GM20000 (cell line): ENCODE data around the gene MRTO4.
"Not testable (repeated sequence)": the region's sequence is repeated elsewhere in the genome, so short reads cannot be mapped to it uniquely, and the experiment has no call there.

ENCODE experiments used
- DNase-seq: peaks from one replicate; pipeline ENCODE4 v3.0.0; 2012; ENCODE audit warnings: low spot score
- CTCF ChIP-seq: IDR thresholded peaks from 2 replicates; pipeline ENCODE4 v1.5.1; 2012; ENCODE audit warnings: mild to moderate bottlenecking, control low read depth; ENCODE audit errors: extremely low read depth, missing control alignments

MRTO4 gene

DNA sequence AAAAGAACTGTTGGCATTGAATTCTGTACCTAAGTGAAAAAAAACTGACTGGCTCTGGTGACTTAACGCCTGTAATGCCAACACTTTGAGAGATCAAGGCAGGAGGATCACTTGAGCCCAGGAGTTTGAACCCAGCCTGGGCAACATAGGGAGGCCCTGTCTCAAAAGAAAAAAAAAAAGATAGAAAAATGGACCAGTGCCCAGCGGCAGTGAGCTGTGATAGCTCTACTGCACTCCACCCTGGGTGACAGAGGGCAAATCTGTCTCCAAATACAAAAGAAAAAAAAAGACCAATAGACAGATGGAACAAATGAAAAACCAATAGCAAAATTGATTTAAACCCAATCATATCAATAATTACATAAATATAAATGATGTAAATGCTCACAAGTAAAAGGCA is 37.6 kb downstream of the MRTO4 start:
- DNase-seq, result no peak
- no peak for TF ChIP-seq CTCF

DNA sequence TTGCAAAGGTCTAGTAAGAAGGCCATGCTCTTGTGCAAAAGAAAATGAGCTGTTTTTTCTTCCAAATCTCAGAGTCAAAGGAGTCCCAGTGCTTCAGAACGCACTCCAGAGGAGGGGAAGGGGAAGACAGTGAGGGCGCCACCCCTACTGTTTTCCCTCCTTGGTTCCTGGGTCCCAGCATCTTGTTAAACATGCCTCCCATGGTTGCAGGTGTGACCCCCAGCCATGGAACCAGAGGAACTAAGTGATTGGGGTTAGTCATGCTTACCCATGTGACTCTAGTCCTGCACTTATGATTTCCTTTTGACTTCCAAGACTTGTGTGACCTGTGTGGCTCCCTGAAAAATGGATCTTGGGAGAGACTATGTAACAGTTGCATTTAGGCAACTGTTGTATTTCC is 43.0 kb downstream of the MRTO4 start:
- no peak for TF ChIP-seq CTCF
- no peak for DNase-seq

- TF ChIP-seq CTCF, result no peak
Measured at GRCh38 chr1:19300211-19300610, 48.6 kb downstream of the MRTO4 start.

GRCh38 chr1:19304081-19304480 is 52.5 kb downstream of the MRTO4 start:
- not testable (repeated sequence) for DNase-seq

More at GRCh38 chr1:19300211-19300610, 48.6 kb downstream of the MRTO4 start:
- DNase-seq, result no peak

- DNase-seq, result no peak
- no peak for TF ChIP-seq CTCF
Measured at GRCh38 chr1:19305880-19306279, 54.3 kb downstream of the MRTO4 start.

DNA sequence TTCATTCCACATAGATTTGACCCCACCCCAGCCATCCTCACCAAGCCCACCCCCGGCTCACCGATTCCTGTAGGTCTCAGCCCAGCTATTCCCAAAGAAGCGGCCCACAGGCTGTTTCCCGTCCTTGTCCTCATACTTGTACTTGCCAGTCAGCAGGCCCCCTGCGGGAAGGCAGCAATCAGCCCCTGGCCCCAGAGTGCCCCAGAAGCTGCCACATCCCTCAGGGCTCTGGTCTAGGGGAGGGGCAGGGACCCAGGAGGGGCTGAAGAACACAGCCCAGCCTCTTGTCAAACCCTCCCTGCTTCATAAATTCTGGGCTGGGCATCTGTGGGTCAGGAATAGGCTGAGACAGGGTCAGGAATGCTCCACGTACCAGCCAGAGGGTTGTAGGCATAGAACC is 55.3 kb downstream of the MRTO4 start:
- DNase-seq, result no peak
- TF ChIP-seq CTCF, result no peak

GRCh38 chr1:19307794-19308508 is 56.3 kb downstream of the MRTO4 start:
- DNase-seq, result no peak
- TF ChIP-seq CTCF, result no peak

DNA sequence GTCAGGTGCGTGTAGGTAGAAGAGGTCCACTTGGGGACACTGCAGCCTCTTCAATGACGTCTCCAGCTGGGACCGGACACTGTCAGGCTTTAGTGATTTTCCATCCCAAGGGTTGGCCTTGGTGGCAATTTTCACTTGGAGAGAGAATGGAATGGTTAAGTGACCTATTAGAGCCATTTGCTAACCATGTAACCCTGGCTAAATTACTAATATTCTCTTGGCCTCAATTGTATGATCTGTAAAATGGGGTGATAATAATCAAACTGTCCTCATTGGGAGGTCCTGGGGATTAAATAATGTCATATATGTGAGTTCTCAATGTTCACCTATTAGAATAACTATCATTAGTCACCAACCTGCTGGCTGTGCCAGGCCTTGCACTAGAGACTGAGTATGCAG is 56.9 kb downstream of the MRTO4 start:
- no peak for TF ChIP-seq CTCF
- DNase-seq, result no peak
